ENCODE data around the gene HCN4.
A peak's percentile ranks its signal among the peaks of the same experiment; 100 is the strongest.

DNA sequence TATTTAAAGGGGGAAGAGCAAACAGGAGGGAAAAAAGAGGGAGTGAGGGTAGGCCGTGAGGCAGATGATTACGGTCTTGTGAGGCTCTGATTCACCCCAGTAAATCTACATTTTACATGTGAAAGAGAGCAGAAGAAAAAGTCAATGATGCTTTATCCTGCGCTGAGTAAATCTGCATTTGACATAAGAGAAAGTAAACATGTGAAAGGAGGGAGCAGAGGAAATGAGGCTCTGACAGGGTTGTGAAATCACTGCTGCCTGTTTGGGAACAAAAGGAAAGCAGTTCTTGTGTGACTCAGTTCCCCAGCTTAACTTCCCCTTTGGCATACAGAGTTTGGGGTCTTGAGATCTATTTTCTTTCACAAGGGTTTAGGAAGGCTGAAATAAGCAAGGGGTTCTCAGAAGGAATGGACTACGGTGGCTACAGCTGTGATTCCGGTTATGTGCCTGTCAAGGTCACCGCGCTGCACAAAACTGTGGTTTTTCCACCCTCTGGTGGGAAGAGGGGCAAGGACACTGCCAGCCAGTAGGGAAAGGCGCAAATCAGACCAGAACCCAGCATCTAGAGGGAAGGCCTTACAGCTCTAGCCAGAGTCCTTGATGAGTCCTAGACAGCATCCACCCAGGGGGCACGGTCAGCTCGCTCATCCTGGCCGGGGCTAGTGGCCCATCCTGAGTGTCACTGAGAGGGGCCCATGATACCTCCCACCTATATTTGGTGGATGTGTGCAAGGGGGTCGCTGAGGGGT lies 18.9 kb upstream of the HCN4 start:
- TF ChIP-seq CTCF (conservative IDR thresholded peaks at IDR 0.05; ENCODE audit: low read depth in 2 of 2): peak in 1 of 2 experiments; percentile 23; a peak in 1 of 4 replicates
- TF ChIP-seq EZH2 (IDR thresholded peaks at IDR 0.05; ENCODE audit: low read depth, unreplicated experiment): no peak
- TF ChIP-seq REST (IDR thresholded peaks at IDR 0.05; ENCODE audit: unreplicated experiment): no peak

Measured in GM23338 (cell line).